ENCODE measurements around the gene PAFAH1B1. TPM values are rescaled to one million over a fixed set of nuclear protein-coding genes. Genes with fewer than 3 reads are reported as not detected.

PAFAH1B1 gene
- polyA plus RNA-seq, 1 donor (not counting 4 experiments of a cell fraction or from before 2014, with no cell fraction given): 119 TPM

DNA sequence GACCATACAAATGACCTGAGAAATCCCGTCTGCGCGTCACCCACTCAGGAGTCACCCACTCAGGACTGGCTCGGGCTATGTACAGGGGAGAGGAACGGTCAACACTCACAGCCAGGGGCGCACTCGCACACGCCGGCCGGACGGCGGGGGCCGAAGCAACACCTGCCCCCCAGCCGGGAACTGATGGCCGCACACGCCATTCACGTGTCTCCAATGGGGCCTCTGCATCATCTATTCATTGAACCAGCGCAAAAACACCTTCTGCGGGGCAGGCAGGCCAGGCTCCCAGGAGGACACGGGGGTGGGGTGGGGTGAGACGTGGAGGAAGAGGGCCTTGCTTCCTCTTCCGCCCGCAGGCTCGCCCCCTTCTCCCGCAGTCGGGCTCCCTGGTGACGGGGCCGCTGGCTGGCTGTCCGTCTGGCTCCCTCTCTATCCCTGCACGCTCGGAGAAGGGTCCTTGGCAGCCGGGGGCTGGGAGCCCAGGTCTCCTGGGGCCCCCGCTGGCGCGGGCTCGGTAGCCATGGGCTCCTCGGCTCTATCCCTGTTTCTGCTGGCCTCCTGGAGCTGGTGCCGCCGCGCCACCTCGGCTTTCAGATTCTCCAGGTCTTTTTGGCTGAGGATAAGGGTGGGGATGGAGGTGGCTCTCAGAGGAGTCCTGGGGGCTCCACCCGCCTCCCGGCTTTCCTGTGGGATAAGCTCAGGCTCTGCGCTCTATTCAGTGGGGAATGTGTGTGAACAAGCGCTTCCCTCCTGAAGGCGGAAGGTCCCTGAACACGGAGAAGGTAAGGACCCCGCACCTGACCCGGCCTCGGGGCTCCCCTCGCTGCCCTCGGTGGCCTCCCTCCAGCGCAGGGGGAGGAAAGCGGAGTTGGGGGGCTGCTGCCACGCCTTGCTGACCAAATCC, 97.0 kb downstream of the PAFAH1B1 start:
- no peak for DNase-seq (ENCODE audit: low read depth, low spot score)
- no peak overlapping the region for H2AFZ ChIP-seq (ENCODE audit: control insufficient read depth, low read length)
- H3K36me3 ChIP-seq (ENCODE audit: control insufficient read depth in 2 of 2, extremely low read depth in 1 of 2, insufficient read depth in 2 of 2, low read length in 2 of 2): peaks cover 17 to 18% of the 10 kb centered on the region in 2 experiments
- H3K9me1 ChIP-seq (ENCODE audit: control insufficient read depth, extremely low read depth, insufficient read depth, low read length): no peaks in the 10 kb centered on the region
- H3K27me3 ChIP-seq (ENCODE audit: control insufficient read depth, extremely low read depth, insufficient read depth, low read length): no peaks in the 10 kb centered on the region
- dilution Hi-C loops (cut with MboI; ENCODE audit: extremely low pct_ligation_motif_present, low sequenced_read_pairs): no loop called here
- H4K20me1 ChIP-seq (ENCODE audit: control insufficient read depth, extremely low read depth, insufficient read depth, low read length): peaks cover 5% of the 10 kb centered on the region
- no peaks in the 10 kb centered on the region for H3K4me1 ChIP-seq (ENCODE audit: control insufficient read depth, extremely low read depth, insufficient read depth, low read length)
- FAIRE-seq: no peak
- no peak overlapping the region for H3K4me3 ChIP-seq (ENCODE audit: control insufficient read depth in 2 of 3, extremely low read depth in 1 of 3, insufficient read depth in 2 of 3, low read depth in 1 of 3, low read length in 3 of 3)
- no peaks in the 10 kb centered on the region for H3K9me3 ChIP-seq (ENCODE audit: control insufficient read depth, low read depth, low read length)
- H3K9ac ChIP-seq (ENCODE audit: control insufficient read depth, extremely low read depth, insufficient read depth, low read length): no peak overlapping the region
- H3K4me2 ChIP-seq (ENCODE audit: control insufficient read depth, extremely low read depth, insufficient read depth, low read depth, low read length): no peak overlapping the region
- no peak overlapping the region for H3K27ac ChIP-seq (ENCODE audit: control insufficient read depth, insufficient read depth, low read length)
- no peaks in the 10 kb centered on the region for H3K79me2 ChIP-seq (ENCODE audit: control insufficient read depth, insufficient read depth, low read length)
- TF ChIP-seq, protein P1, sequence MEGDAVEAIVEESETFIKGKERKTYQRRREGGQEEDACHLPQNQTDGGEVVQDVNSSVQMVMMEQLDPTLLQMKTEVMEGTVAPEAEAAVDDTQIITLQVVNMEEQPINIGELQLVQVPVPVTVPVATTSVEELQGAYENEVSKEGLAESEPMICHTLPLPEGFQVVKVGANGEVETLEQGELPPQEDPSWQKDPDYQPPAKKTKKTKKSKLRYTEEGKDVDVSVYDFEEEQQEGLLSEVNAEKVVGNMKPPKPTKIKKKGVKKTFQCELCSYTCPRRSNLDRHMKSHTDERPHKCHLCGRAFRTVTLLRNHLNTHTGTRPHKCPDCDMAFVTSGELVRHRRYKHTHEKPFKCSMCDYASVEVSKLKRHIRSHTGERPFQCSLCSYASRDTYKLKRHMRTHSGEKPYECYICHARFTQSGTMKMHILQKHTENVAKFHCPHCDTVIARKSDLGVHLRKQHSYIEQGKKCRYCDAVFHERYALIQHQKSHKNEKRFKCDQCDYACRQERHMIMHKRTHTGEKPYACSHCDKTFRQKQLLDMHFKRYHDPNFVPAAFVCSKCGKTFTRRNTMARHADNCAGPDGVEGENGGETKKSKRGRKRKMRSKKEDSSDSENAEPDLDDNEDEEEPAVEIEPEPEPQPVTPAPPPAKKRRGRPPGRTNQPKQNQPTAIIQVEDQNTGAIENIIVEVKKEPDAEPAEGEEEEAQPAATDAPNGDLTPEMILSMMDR (optimal IDR thresholded peaks at IDR 0.05 in 1 of 3, IDR thresholded peaks at IDR 0.05 in 1 of 3, conservative IDR thresholded peaks at IDR 0.05 in 1 of 3; ENCODE audit: extremely low read depth in 1 of 3, insufficient read depth in 2 of 3, low read length in 3 of 3): no peak
- no peak for TF ChIP-seq EZH2 (IDR thresholded peaks at IDR 0.05; ENCODE audit: low read length)

DNA sequence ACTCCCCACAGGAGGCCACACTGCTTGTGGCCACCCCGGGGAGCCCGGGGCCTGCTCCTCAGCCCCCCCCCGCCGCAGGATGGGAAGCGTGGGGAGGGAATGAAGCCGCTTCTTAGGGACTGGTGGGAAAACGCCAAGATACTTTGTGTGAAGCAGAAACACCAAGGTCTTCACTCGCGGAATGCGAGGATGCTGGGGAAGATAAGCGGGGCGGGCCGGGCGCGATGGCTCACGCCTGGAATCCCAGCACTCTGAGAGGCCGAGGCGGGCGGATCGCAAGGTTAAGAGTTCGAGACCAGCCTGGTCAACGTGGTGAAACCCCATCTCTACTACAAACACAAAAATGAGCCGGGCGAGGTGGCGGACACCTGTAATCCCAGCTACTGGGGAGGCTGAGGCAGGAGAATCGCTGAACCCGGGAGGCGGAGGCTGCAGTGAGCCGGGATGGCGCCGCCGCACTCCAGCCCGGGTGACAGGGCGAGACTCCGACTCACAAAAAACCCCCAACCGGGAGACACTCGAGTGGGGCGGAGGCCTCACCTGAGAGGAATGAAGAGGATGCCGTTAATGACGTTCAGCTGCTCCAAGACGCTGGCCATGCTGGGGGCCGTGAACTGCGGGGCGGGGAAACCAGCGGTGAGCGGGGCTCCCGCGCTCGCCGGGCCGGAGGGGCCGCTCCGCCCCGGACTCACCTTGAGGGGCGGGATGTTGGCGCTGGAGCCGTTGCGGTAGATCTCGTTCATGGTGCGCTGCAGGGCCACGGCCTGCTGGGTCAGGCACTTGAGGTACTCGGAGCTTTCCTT, 97.8 kb downstream of the PAFAH1B1 start:
- no peak overlapping the region for H3K4me2 ChIP-seq (ENCODE audit: control insufficient read depth, extremely low read depth, insufficient read depth, low read depth, low read length)
- H3K27ac ChIP-seq (ENCODE audit: control insufficient read depth, insufficient read depth, low read length): no peak overlapping the region
- no peak overlapping the region for H2AFZ ChIP-seq (ENCODE audit: control insufficient read depth, low read length)
- FAIRE-seq: no peak
- peaks cover 21 to 22% of the 10 kb centered on the region in 2 experiments for H3K36me3 ChIP-seq (ENCODE audit: control insufficient read depth in 2 of 2, extremely low read depth in 1 of 2, insufficient read depth in 2 of 2, low read length in 2 of 2)
- no peaks in the 10 kb centered on the region for H3K9me3 ChIP-seq (ENCODE audit: control insufficient read depth, low read depth, low read length)
- TF ChIP-seq EZH2 (IDR thresholded peaks at IDR 0.05; ENCODE audit: low read length): no peak
- TF ChIP-seq, protein P1 (optimal IDR thresholded peaks at IDR 0.05 in 1 of 3, IDR thresholded peaks at IDR 0.05 in 1 of 3, conservative IDR thresholded peaks at IDR 0.05 in 1 of 3; ENCODE audit: extremely low read depth in 1 of 3, insufficient read depth in 2 of 3, low read length in 3 of 3): no peak
- H3K4me3 ChIP-seq (ENCODE audit: control insufficient read depth in 2 of 3, extremely low read depth in 1 of 3, insufficient read depth in 2 of 3, low read depth in 1 of 3, low read length in 3 of 3): no peak overlapping the region
- H3K27me3 ChIP-seq (ENCODE audit: control insufficient read depth, extremely low read depth, insufficient read depth, low read length): no peaks in the 10 kb centered on the region
- dilution Hi-C loops (cut with MboI; ENCODE audit: extremely low pct_ligation_motif_present, low sequenced_read_pairs): no loop called here
- H3K9ac ChIP-seq (ENCODE audit: control insufficient read depth, extremely low read depth, insufficient read depth, low read length): no peak overlapping the region
- H3K9me1 ChIP-seq (ENCODE audit: control insufficient read depth, extremely low read depth, insufficient read depth, low read length): no peaks in the 10 kb centered on the region
- DNase-seq (ENCODE audit: low read depth, low spot score): no peak
- no peaks in the 10 kb centered on the region for H3K4me1 ChIP-seq (ENCODE audit: control insufficient read depth, extremely low read depth, insufficient read depth, low read length)
- H4K20me1 ChIP-seq (ENCODE audit: control insufficient read depth, extremely low read depth, insufficient read depth, low read length): peaks cover 5% of the 10 kb centered on the region
- H3K79me2 ChIP-seq (ENCODE audit: control insufficient read depth, insufficient read depth, low read length): no peaks in the 10 kb centered on the region
